Measurements from ENCODE around the gene HMGN4.
A peak's percentile ranks its signal among the peaks of the same experiment; 100 is the strongest.
"Not testable (repeated sequence)": the region's sequence is repeated elsewhere in the genome, so short reads cannot be mapped to it uniquely, and the experiment has no call there.

Gene HMGN4

DNA sequence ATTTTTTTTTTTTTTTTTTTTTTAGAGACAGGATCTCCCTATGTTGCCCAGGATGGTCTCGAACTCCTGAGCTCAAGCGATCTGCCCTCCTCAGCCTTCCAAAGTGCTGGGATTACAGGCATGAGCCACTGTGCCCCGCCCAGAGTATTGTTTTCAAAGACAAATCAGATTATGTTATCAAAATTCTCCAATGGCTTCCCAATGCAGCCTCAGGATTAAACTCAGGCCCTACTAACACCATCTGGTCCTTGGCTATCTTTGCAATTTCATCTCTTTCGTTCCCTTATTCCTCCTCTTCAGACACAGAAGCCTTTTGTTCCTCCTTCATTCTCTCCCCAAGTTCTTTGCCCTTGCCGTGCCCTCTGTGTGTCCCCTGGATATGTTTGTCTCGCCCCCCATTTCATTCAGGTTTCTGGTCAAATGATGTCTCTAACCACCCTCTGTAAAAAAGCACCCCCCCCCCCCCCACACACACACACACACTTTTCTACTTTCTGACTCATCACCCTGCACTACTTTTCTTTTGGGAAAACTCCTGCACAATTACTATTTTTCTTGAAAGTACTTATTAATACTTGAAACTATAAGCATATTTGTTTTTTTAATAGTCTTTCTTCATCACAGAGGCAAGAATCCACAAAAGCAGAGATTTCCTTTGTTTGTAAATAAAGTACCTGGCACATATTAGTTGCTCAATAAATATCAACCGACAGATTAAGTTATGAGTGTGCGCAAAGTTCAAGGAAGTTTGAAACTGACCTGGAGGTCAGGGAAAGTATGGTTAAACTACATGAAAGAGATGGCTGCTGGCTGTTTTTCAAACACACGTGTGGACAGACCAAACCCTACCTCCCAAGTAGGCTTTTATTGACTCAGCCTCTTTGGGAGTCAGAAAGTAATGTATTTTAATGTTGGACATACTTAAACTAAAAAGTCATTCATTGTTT lies 21.4 kb upstream of the HMGN4 start:
- H3K4me3 ChIP-seq (ENCODE audit: low read length): no peak overlapping the region
- no peak for DNase-seq (ENCODE audit: low read depth)
- TF ChIP-seq, protein P1, sequence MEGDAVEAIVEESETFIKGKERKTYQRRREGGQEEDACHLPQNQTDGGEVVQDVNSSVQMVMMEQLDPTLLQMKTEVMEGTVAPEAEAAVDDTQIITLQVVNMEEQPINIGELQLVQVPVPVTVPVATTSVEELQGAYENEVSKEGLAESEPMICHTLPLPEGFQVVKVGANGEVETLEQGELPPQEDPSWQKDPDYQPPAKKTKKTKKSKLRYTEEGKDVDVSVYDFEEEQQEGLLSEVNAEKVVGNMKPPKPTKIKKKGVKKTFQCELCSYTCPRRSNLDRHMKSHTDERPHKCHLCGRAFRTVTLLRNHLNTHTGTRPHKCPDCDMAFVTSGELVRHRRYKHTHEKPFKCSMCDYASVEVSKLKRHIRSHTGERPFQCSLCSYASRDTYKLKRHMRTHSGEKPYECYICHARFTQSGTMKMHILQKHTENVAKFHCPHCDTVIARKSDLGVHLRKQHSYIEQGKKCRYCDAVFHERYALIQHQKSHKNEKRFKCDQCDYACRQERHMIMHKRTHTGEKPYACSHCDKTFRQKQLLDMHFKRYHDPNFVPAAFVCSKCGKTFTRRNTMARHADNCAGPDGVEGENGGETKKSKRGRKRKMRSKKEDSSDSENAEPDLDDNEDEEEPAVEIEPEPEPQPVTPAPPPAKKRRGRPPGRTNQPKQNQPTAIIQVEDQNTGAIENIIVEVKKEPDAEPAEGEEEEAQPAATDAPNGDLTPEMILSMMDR (conservative IDR thresholded peaks at IDR 0.05; ENCODE audit: low read length): no peak

- TF ChIP-seq, protein P1 (conservative IDR thresholded peaks at IDR 0.05; ENCODE audit: low read length): no peak
- no peak overlapping the region for H3K4me3 ChIP-seq (ENCODE audit: low read length)
- DNase-seq (ENCODE audit: low read depth): no peak
Observed at GRCh38 chr6:26519359-26519758, 18.8 kb upstream of the HMGN4 start.

DNA sequence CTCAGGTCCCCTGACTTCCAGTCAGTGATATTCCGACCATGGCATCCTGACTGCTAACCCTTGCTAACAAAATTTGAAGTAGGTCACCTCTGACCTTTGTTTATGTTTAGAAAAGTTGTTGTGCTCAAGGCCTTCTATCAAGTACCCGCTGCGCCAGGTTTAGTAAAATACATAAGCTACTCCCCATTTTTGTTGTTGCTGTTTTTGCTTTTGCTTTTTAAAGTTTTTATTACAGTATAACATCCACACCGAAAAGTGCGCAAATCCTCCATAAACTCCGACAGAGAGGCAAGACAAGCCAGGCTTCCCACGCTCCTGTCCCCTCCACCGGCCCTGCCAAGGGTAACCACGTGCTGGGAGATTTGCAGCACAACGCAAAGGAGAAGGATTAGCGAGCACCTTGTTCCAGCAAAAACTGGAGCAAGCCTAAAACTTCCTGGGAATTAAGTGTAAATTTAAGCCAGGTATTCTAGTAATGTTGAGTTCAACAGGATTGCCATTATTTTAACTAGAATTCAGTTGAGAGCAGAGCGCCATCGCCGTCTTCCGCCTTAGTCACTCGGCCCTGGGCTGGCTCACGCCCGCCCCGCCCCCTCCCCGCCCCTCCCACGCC lies 17.8 kb upstream of the HMGN4 start:
- DNase-seq (ENCODE audit: low read depth): no peak
- peak overlapping the region; percentile 60 for H3K4me3 ChIP-seq (ENCODE audit: low read length)
- TF ChIP-seq, protein P1 (conservative IDR thresholded peaks at IDR 0.05; ENCODE audit: low read length): no peak

DNA sequence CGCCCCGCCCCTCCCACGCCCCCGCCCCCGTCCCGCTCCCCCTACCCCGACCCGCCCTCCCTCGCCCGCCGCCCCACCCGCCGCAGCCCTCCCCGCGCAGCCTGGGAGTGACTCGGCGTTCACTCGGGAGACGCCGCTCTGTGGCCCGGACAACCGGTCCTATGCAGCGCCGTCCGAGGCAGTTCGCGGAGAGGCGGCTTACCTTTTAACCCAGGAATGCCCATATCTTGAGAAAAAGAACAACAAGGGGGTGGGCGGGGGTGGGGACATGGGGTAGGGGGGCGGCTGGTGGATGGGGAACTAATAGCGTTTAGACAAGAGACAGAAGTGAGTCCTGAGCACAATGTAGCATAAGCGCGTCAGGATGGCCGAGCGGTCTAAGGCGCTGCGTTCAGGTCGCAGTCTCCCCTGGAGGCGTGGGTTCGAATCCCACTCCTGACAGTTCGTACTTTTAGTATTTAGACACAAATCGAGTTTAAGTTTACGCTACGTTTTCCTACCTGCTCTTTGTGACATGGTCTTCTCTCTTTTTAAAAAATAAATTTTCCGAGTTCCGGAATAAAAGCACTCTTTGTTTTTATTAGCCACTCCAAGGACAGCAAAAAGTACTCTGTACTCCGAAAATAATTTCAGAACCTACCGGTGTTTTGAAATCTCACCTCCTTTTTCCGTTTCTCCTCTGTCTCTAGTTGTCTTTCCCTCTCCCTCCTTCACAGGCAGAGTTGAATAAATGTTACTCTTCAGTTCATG lies 17.1 kb upstream of the HMGN4 start:
- H3K4me3 ChIP-seq (ENCODE audit: low read length): peak overlapping the region; percentile 60
- DNase-seq (ENCODE audit: low read depth): peak; percentile 86
- TF ChIP-seq, protein P1 (conservative IDR thresholded peaks at IDR 0.05; ENCODE audit: low read length): no peak

GRCh38 chr6:26521600-26522391 lies 16.4 kb upstream of the HMGN4 start:
- peak; percentile 87 for DNase-seq (ENCODE audit: low read depth)
- peak overlapping the region; percentile 60 for H3K4me3 ChIP-seq (ENCODE audit: low read length)
- TF ChIP-seq, protein P1 (conservative IDR thresholded peaks at IDR 0.05; ENCODE audit: low read length): peak; percentile 16; the same call in 1 of the 2 replicates

DNA sequence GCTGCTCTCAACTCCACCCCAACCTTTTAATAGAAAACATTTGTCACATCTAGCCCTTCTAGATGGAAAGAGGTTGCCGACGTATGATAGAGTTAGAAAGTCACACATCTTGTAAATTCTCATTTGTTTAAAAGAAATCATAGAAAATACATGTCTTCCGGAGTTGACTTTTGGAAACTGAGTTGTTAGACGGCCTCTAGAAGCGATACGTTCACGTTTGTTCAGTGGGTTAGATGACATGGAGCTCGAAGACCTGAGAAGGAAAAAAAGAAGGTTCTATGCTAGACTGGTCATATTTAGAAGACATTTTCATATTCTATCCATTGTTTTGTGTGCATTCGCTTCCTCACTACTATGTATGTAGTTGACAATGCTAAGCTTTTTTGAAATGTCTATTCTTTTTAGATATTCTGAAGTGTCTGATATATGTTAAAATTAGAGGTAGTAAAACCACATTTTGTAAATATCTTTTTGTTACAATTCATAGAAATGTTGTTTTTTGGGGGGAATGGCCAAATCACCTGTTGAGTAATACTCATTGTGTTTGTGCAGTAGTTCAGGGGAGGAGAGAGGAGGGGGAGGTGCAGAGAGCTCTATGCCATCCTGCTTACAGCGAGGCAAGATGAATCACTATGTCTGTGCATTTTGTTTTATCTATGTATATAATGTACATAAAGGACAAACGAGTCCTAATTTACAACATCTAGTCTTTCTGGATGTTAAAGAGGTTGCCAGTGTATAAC lies 15.5 kb upstream of the HMGN4 start:
- H3K4me3 ChIP-seq (ENCODE audit: low read length): peak overlapping the region; percentile 60
- DNase-seq (ENCODE audit: low read depth): not testable (repeated sequence)

GRCh38 chr6:26524314-26524713 lies 13.9 kb upstream of the HMGN4 start:
- not testable (repeated sequence) for DNase-seq (ENCODE audit: low read depth); H3K4me3 ChIP-seq (ENCODE audit: low read length)
